Peyer's patch (tissue), 4 donors: Measurements from ENCODE around the gene MMD2.

Source experiments
- CTCF ChIP-seq, 6 experiments: fragments of 450-650 bp in 4 of 6; fragments of 200-600 bp in 2 of 6; sonication (generic) in 1 of 6; IDR thresholded peaks; one replicate each; pipeline ENCODE4 v1.5.1; 2017 to 2019; ENCODE audit warnings: antibody characterized with exemption in 6 of 6, mild to moderate bottlenecking in 3 of 6, moderate library complexity in 1 of 6
- POLR2A ChIP-seq, 2 donors: fragments of 450-650 bp; IDR thresholded peaks; one replicate each; pipeline ENCODE4 v1.5.1; 2017; ENCODE audit warnings: antibody characterized with exemption in 2 of 2, mild to moderate bottlenecking in 2 of 2, moderate library complexity in 2 of 2

GRCh38 chr7:4943297-4943696 is 15.7 kb downstream of the MMD2 start:
- no peak for TF ChIP-seq CTCF (IDR thresholded peaks at IDR 0.05)
- no peak for TF ChIP-seq POLR2A (IDR thresholded peaks at IDR 0.05)
